Measurements from ENCODE around the gene NUP62CL.

NUP62CL gene

DNA sequence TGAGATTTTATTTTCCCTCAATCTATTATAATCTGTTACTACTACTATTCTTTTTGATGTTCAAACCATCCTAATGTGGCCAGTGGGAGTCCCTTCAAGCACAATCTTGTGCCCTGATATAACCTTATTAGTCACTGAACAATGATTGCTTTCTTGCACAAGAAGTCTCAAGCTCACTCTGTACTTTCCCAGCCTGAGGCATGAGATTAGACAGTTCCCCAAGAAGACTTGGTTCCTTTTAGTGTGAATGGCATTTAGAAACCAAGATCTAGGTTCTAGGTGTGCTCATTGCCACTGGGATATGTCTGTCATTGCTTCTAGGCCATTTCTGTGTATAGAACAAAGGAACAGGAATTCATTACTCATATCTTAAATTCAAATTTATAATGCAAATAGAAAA lies 59.6 kb downstream of the NUP62CL start:
- DNase-seq (ENCODE audit: low read depth) = no peak

DNA sequence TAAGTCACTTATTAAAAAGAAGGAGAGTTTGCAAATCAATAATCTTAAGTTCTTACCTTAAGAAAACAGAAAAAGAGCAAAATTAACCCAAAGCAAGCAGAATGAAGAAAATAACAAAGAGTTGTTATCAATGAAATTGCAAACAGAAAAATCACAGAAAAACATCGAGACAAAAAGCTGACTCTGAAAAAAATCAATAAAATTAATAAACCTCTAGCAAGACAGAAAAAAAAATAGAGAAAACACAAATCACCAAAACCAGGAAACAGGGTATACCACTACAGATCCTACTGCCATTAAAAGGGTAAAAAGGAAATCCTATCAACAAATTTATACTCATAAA lies 70.3 kb downstream of the NUP62CL start:
- no peak overlapping the region for H3K4me3 ChIP-seq (ENCODE audit: low read depth, low read length)

More for the DNA sequence above, 59.6 kb downstream of the NUP62CL start:
- no peak overlapping the region for H3K4me3 ChIP-seq (ENCODE audit: low read depth, low read length)
- TF ChIP-seq, protein P1, sequence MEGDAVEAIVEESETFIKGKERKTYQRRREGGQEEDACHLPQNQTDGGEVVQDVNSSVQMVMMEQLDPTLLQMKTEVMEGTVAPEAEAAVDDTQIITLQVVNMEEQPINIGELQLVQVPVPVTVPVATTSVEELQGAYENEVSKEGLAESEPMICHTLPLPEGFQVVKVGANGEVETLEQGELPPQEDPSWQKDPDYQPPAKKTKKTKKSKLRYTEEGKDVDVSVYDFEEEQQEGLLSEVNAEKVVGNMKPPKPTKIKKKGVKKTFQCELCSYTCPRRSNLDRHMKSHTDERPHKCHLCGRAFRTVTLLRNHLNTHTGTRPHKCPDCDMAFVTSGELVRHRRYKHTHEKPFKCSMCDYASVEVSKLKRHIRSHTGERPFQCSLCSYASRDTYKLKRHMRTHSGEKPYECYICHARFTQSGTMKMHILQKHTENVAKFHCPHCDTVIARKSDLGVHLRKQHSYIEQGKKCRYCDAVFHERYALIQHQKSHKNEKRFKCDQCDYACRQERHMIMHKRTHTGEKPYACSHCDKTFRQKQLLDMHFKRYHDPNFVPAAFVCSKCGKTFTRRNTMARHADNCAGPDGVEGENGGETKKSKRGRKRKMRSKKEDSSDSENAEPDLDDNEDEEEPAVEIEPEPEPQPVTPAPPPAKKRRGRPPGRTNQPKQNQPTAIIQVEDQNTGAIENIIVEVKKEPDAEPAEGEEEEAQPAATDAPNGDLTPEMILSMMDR (IDR thresholded peaks at IDR 0.05; ENCODE audit: low read depth, low read length, missing control alignments) = no peak

DNA sequence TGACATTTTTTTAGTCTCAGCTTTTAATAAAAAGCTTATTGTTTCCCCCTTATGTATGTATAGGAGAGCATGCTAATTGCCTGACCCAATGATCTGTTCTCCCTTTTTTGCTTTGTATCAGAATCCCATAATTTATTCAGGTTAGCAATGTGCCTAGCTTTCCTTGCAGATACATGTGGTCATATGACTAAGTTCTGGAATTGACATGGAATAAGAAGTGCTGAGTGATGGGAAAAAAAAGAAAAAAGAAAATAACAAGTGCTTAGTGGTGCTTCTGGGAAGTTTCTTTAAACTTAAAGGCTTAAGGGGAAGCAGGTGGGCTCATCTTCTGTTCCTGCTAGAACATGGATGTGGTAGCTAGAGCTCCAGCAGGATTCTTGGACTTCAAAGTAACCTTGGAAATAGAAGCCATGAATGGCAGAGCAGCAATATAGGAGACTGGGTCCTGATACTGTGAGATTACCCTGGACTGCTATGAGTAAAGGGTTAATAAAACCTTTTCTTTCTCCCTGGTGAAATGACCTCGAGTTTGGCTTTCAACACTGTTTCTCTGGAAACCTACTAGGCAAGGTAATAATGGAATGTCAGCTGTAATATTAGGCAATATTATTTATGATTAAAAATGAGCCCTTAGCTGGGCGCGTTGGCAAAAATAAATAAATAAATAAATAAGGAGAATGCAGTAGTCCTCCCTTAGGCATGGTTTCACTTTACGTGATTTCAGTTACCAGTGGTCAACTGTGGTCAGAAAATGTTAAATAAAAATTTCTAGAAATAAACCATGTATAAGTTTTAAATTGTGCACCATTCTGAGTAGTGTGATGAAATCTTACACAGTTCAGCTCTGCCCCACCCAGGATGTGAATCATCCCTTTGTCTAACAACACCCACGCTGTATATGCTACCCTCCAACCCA lies 70.9 kb downstream of the NUP62CL start:
- no peak for DNase-seq (ENCODE audit: low read depth)
- TF ChIP-seq, protein P1 (IDR thresholded peaks at IDR 0.05; ENCODE audit: low read depth, low read length, missing control alignments) = no peak
- H3K4me3 ChIP-seq (ENCODE audit: low read depth, low read length) = no peak overlapping the region

More for the DNA sequence above, 70.3 kb downstream of the NUP62CL start:
- no peak for DNase-seq (ENCODE audit: low read depth)
- TF ChIP-seq, protein P1 (IDR thresholded peaks at IDR 0.05; ENCODE audit: low read depth, low read length, missing control alignments) = no peak

DNA sequence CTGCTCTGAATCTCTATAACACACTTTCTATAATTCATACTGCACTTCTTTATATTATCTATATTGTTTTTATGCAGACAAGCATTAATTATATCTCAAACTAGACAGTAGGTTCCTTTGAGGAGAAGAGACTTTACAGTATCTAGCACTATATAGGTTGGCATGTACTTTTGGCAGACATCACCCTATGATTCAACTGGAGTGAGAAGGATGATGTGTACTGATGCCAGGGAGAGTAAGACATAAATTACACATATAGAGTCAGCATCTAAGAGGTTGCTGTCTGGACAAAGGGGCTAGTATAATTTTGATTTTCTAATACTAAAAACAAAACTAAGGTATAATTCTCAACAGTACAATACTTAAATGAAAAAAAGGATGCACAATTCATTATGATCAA lies 82.5 kb downstream of the NUP62CL start:
- no peak for DNase-seq (ENCODE audit: low read depth)

DNA sequence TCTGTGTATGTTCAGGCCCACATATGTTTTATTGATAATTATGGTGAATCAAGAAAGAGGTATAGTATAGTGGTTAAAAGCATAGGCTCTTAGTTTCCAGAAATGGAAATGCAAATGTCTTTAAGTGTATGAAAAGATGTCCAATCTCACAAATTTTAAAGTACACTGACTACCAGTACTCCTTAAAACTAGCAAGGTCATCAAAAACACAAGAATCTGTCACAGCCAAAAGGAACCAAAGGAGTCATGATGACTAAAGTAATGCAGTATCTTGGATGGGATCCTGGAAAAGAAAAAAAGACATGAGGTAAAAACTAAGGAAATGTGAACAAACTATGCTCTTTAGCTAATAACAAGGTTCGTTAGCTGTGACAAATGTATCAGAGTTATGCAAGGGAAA lies 87.0 kb downstream of the NUP62CL start:
- peak overlapping the region; percentile 66 for H3K4me3 ChIP-seq (ENCODE audit: low read depth, low read length)
- DNase-seq (ENCODE audit: low read depth) = no peak
- TF ChIP-seq, protein P1 (IDR thresholded peaks at IDR 0.05; ENCODE audit: low read depth, low read length, missing control alignments) = no peak

More for the DNA sequence above, 82.5 kb downstream of the NUP62CL start:
- no peak overlapping the region for H3K4me3 ChIP-seq (ENCODE audit: low read depth, low read length)
- TF ChIP-seq, protein P1 (IDR thresholded peaks at IDR 0.05; ENCODE audit: low read depth, low read length, missing control alignments) = no peak

DNA sequence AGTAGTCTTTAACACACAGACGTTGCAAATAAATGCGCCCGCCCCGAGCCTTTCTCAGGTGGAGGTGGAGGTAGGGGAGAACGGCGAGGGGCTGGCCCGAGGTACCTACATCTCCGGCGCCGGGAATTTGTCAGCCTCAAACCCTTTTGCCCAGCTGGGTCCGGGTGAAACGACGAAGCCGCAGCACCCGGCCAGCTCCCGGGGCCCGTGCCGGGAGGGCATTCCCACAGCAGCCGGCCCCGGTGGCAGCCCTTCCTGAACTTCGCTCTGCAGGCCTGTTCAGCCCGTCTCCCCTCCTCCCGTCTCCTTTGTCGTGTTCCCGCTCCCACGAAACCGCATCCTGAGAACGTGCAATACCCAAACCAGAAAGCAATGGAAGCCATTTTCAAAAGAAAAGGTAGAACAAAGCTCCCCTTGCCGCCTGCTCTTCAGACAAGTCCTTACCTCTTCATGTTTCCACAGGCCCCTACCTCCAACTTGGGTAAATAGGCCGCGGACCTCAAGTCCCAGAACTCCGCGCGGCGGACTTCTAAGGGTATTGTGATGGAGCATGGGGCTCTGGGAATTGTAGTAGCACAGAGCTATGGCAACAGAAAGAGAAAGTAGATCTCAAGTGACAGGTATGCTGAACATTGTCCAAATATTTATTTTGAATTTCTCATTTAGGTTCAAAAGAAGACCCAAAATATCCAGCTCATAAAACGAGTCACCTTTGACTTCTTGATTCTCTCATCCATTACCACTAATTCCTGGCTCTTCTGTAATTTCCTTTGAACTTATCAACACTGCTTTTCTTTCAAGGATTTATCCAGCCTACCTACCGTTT lies 87.7 kb downstream of the NUP62CL start, which contains the start of gene RBM41:
Gene RBM41, minus strand, starts transcription at position 501 of the 826 bp plus-strand sequence. Its CDS starts 49 bp downstream, at position 452.
- peak within 1 kb of the TSS; percentile 66 for H3K4me3 ChIP-seq (ENCODE audit: low read depth, low read length)
- TF ChIP-seq, protein P1 (IDR thresholded peaks at IDR 0.05; ENCODE audit: low read depth, low read length, missing control alignments) = no peak
- peak; percentile 55 for DNase-seq (ENCODE audit: low read depth)

All from GM12864 (cell line).